AG04449 (cell line): ENCODE data around the gene CAPN12.
A peak's percentile ranks its signal among the peaks of the same experiment; 100 is the strongest.

Source experiments
- CTCF ChIA-PET: fragments of 350-600 bp; formaldehyde crosslinking; extraction: SDS; loops from one replicate; lab custom pipeline; 2021; ENCODE audit warnings: antibody characterized with exemption; lab: Yijun Ruan, JAX
- POLR2A ChIA-PET: fragments of 400-600, 350-600 bp; formaldehyde crosslinking; extraction: SDS; loops from one replicate; lab custom pipeline; 2020; ENCODE audit warnings: antibody characterized with exemption, inconsistent platforms; lab: Yijun Ruan, JAX
- DNase-seq: peaks from one replicate; pipeline ENCODE4 v3.0.0-alpha.2; 2010; ENCODE audit warnings: low read depth, low spot score
- H3K4me3 ChIP-seq: 2 replicates; pipeline ENCODE4 v1.5.1; 2011; ENCODE audit warnings: low read depth, mild to moderate bottlenecking, control low read depth, low read length
- CTCF ChIP-seq: IDR thresholded peaks from one replicate; pipeline ENCODE4 v1.5.1; 2011; ENCODE audit warnings: mild to moderate bottlenecking, moderate library complexity, low read length, control low read depth, inconsistent platforms; ENCODE audit not compliant: insufficient read depth; ENCODE audit errors: missing control alignments

CAPN12 gene

DNA sequence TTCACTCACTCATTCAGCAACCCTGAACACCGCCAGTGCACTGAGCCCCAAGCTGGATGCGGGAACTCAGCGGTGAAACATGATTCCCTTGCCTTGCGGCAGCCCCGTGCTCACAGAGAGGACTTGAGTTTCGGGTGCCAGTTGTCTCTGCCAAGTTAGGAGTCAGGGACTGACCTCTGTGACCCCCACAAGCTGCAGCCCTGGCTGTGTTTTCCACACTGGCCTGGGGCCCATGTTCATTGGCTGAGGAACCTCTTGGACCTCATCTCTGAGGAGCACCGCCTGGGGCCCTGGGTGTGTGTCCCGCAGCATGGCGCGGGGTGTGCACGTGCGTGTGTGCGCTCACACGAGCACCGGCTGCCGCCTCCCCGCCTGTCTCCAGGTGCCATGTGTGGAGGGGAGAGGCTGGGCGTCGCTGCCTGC lies 31.0 kb downstream of the CAPN12 start:
- POLR2A ChIA-PET: interaction anchor here (1.4 kb wide), 1 partner anchor 10 kb away, joined by 4 read pairs; no protein-coding TSS in a partner anchor
- CTCF ChIA-PET: interaction anchor here (1.3 to 3.5 kb wide), 2 partner anchors 11 to 65 kb away, joined by 3 to 12 read pairs; no protein-coding TSS in a partner anchor

GRCh38 chr19:38712161-38712748 lies 32.0 kb downstream of the CAPN12 start:
- ChIA-PET CTCF (interaction anchor here (0.9 to 3.1 kb wide), 2 partner anchors 77 to 218 kb away, joined by 4 to 14 read pairs; partner anchors contain the start of genes MRPS12 and SARS2), POLR2A (interaction anchor here (1.1 to 1.4 kb wide), 3 partner anchors 10 to 93 kb away, joined by 3 to 4 read pairs (median 3); partner anchors contain the start of gene EIF3K)
- no peak overlapping the region for H3K4me3 ChIP-seq
- TF ChIP-seq CTCF: no peak
- DNase-seq: no peak

More for the DNA sequence above, 31.0 kb downstream of the CAPN12 start:
- no peak for DNase-seq
- no peak overlapping the region for H3K4me3 ChIP-seq
- no peak for TF ChIP-seq CTCF

- POLR2A ChIA-PET: interaction anchor here (1.1 to 1.4 kb wide), 3 partner anchors 11 to 93 kb away, joined by 3 to 4 read pairs (median 3); partner anchors contain the start of gene EIF3K
- DNase-seq: no peak
- no peak overlapping the region for H3K4me3 ChIP-seq
- CTCF ChIA-PET: interaction anchor here (0.9 to 3.1 kb wide), 5 partner anchors 12 to 219 kb away, joined by 4 to 14 read pairs (median 4); partner anchors contain the start of genes MRPS12 and SARS2
- TF ChIP-seq CTCF: peak; percentile 4
Measured at GRCh38 chr19:38711726-38712153, 32.5 kb downstream of the CAPN12 start.

- POLR2A ChIA-PET: interaction anchor here (1.1 to 1.4 kb wide), 3 partner anchors 12 to 92 kb away, joined by 3 to 4 read pairs (median 3); partner anchors contain the start of gene EIF3K
- CTCF ChIA-PET: interaction anchor here (0.9 to 3.1 kb wide), 6 partner anchors 10 to 219 kb away, joined by 4 to 14 read pairs (median 4); partner anchors contain the start of genes MRPS12 and SARS2
- H3K4me3 ChIP-seq: no peak overlapping the region
- DNase-seq: no peak
- TF ChIP-seq CTCF: no peak
Measured at GRCh38 chr19:38710928-38711725, 33.1 kb downstream of the CAPN12 start.

DNA sequence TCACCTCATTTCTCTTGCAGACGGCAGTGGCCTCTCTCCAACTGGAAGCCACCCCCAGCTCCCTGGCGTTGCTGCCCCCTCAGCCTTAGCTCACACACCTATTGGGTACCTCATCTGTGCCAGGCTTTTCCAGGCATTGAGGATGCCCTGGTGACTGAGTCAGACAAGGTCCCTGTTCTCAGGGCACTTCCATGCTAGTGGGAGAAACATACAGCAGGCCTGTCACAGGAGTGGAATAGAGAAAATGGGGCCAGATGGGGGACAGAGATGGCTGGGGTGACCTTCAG lies 33.9 kb downstream of the CAPN12 start:
- DNase-seq: no peak
- CTCF ChIA-PET: interaction anchor here (0.8 to 3.1 kb wide), 4 partner anchors 9 to 75 kb away, joined by 3 to 14 read pairs (median 4); no protein-coding TSS in a partner anchor
- POLR2A ChIA-PET: interaction anchor here (1.0 kb wide), 1 partner anchor 63 kb away, joined by 3 read pairs; the partner anchor contains the start of gene ACTN4
- H3K4me3 ChIP-seq: no peak overlapping the region
- no peak for TF ChIP-seq CTCF
